KMS-11 (cell line): ENCODE measurements around the gene ZSCAN20.

Experiments
- H2AFZ ChIP-seq: fragments of 200-600 bp; sonication (generic); 2 replicates; pipeline ENCODE4 v1.6.1; 2016; ENCODE audit warnings: antibody characterized with exemption, mixed run types, low read depth
- H3K27ac ChIP-seq: fragments of 200-600 bp; sonication (generic); 2 replicates; pipeline ENCODE4 v1.6.1; 2016; ENCODE audit warnings: mild to moderate bottlenecking, mixed run types
- H3K27me3 ChIP-seq: fragments of 200-600 bp; sonication (generic); 2 replicates; pipeline ENCODE4 v1.6.1; 2017; ENCODE audit warnings: mild to moderate bottlenecking, low read depth, mixed run types, moderate library complexity; ENCODE audit not compliant: insufficient read depth
- H3K36me3 ChIP-seq: fragments of 200-600 bp; sonication (generic); 2 replicates; pipeline ENCODE4 v1.6.1; 2017; ENCODE audit warnings: mild to moderate bottlenecking, mixed run types; ENCODE audit not compliant: insufficient read depth
- H3K4me1 ChIP-seq: fragments of 200-600 bp; sonication (generic); 2 replicates; pipeline ENCODE4 v1.6.1; 2016; ENCODE audit warnings: mild to moderate bottlenecking, low read depth, mixed run types; ENCODE audit not compliant: poor library complexity, severe bottlenecking
- H3K4me2 ChIP-seq: fragments of 200-600 bp; sonication (generic); 2 replicates; pipeline ENCODE4 v1.7.0; 2016; ENCODE audit warnings: mild to moderate bottlenecking, mixed run types
- H3K4me3 ChIP-seq: fragments of 200-600 bp; sonication (generic); IDR thresholded peaks from 2 replicates; pipeline ENCODE4 v1.6.1; 2017; ENCODE audit warnings: low read depth, low read length, mixed read lengths; ENCODE audit not compliant: insufficient read depth
- H3K79me2 ChIP-seq: fragments of 200-600 bp; sonication (generic); 2 replicates; pipeline ENCODE4 v1.6.1; 2016; ENCODE audit warnings: low read depth, mixed run types; ENCODE audit not compliant: insufficient read depth
- H3K9ac ChIP-seq: fragments of 200-600 bp; sonication (generic); 2 replicates; pipeline ENCODE4 v1.6.1; 2016; ENCODE audit warnings: mild to moderate bottlenecking, mixed run types
- H4K20me1 ChIP-seq: fragments of 200-600 bp; sonication (generic); 2 replicates; pipeline ENCODE4 v1.6.1; 2016; ENCODE audit warnings: mild to moderate bottlenecking, mixed run types; ENCODE audit not compliant: insufficient read depth
- CTCF ChIP-seq: fragments of 200-600 bp; sonication (generic); conservative IDR thresholded peaks from 2 replicates; pipeline ENCODE4 v1.6.1; 2017; ENCODE audit warnings: low read depth, mild to moderate bottlenecking, antibody characterized with exemption, low read length, moderate library complexity, mixed read lengths

Gene ZSCAN20

GRCh38 chr1:33516891-33517567, 44.6 kb downstream of the ZSCAN20 start:
- Histone ChIP-seq H2AFZ (no peak overlapping the region), H3K79me2 (no peaks in the 10 kb centered on the region), H3K27me3 (no peaks in the 10 kb centered on the region), H3K36me3 (no peaks in the 10 kb centered on the region), H4K20me1 (no peaks in the 10 kb centered on the region), H3K27ac (no peak overlapping the region), H3K4me1 (no peaks in the 10 kb centered on the region), H3K4me3 (no peak overlapping the region), H3K9ac (no peak overlapping the region), H3K4me2 (no peak overlapping the region)
- no peak for TF ChIP-seq CTCF

- no peak for TF ChIP-seq CTCF
- H3K27me3 ChIP-seq = no peaks in the 10 kb centered on the region
- no peaks in the 10 kb centered on the region for H3K79me2 ChIP-seq
- H2AFZ ChIP-seq = no peak overlapping the region
- no peak overlapping the region for H3K4me2 ChIP-seq
- H3K36me3 ChIP-seq = no peaks in the 10 kb centered on the region
- no peak overlapping the region for H3K9ac ChIP-seq
- no peaks in the 10 kb centered on the region for H3K4me1 ChIP-seq
- no peaks in the 10 kb centered on the region for H4K20me1 ChIP-seq
- no peak overlapping the region for H3K4me3 ChIP-seq
- H3K27ac ChIP-seq = no peak overlapping the region
Observed at GRCh38 chr1:33517596-33518250, 45.3 kb downstream of the ZSCAN20 start.

GRCh38 chr1:33519240-33519884, 46.9 kb downstream of the ZSCAN20 start:
- no peak overlapping the region for H3K9ac ChIP-seq
- no peak overlapping the region for H3K27ac ChIP-seq
- TF ChIP-seq CTCF = no peak
- H3K27me3 ChIP-seq = no peaks in the 10 kb centered on the region
- H3K4me1 ChIP-seq = no peaks in the 10 kb centered on the region
- H4K20me1 ChIP-seq = no peaks in the 10 kb centered on the region
- H3K79me2 ChIP-seq = no peaks in the 10 kb centered on the region
- no peak overlapping the region for H3K4me2 ChIP-seq
- H3K4me3 ChIP-seq = no peak overlapping the region
- H2AFZ ChIP-seq = no peak overlapping the region
- no peaks in the 10 kb centered on the region for H3K36me3 ChIP-seq

- Histone ChIP-seq H2AFZ (no peak overlapping the region), H3K27me3 (no peaks in the 10 kb centered on the region), H3K4me1 (no peaks in the 10 kb centered on the region), H3K79me2 (no peaks in the 10 kb centered on the region), H4K20me1 (no peaks in the 10 kb centered on the region), H3K36me3 (no peaks in the 10 kb centered on the region), H3K27ac (no peak overlapping the region), H3K4me2 (no peak overlapping the region), H3K9ac (no peak overlapping the region), H3K4me3 (no peak overlapping the region)
- TF ChIP-seq CTCF = no peak
Observed at GRCh38 chr1:33524586-33524985, 52.1 kb downstream of the ZSCAN20 start.
